ENCODE data around the gene CGB8.
A peak's percentile ranks its signal among the peaks of the same experiment; 100 is the strongest.

The CGB8 gene

GRCh38 chr19:49004133-49004532 lies 44.8 kb downstream of the CGB8 start:
- DNase-seq, result no peak

- peak; percentile 58 for DNase-seq
Observed at GRCh38 chr19:48999481-49000325, 49.2 kb downstream of the CGB8 start.

- peak; percentile 29 for DNase-seq
Observed at GRCh38 chr19:48997972-48998371, 50.9 kb downstream of the CGB8 start.
